GM18499 (cell line): ENCODE results near the gene NXPH3.
"Not testable (repeated sequence)": the region's sequence is repeated elsewhere in the genome, so short reads cannot be mapped to it uniquely, and the experiment has no call there.

Source experiments
- ATAC-seq: cut with Tn5 transposase; IDR thresholded peaks from one replicate; pipeline ENCODE4 v1.9.1; 2021; ENCODE audit warnings: moderate number of reproducible peaks; ENCODE audit not compliant: insufficient read depth, unreplicated experiment

Gene NXPH3

GRCh38 chr17:49553676-49554335 is 21.9 kb upstream of the NXPH3 start:
- no peak for ATAC-seq

GRCh38 chr17:49554694-49555494 is 20.8 kb upstream of the NXPH3 start:
- ATAC-seq, result no peak

GRCh38 chr17:49555495-49556222 is 20.0 kb upstream of the NXPH3 start:
- ATAC-seq, result no peak

- no peak for ATAC-seq
Observed at GRCh38 chr17:49556223-49556943, 19.3 kb upstream of the NXPH3 start.

GRCh38 chr17:49557312-49558024 is 18.2 kb upstream of the NXPH3 start:
- no peak for ATAC-seq

GRCh38 chr17:49564638-49565037 is 11.0 kb upstream of the NXPH3 start:
- ATAC-seq, result no peak

- ATAC-seq, result no peak
Observed at GRCh38 chr17:49565948-49566491, 9.7 kb upstream of the NXPH3 start.

GRCh38 chr17:49566668-49567071 is 9.0 kb upstream of the NXPH3 start:
- ATAC-seq, result no peak

- no peak for ATAC-seq
Observed at GRCh38 chr17:49567104-49567521, 8.6 kb upstream of the NXPH3 start.

- no peak for ATAC-seq
Observed at GRCh38 chr17:49567871-49568694, 7.6 kb upstream of the NXPH3 start.

GRCh38 chr17:49568695-49569047 is 7.0 kb upstream of the NXPH3 start:
- ATAC-seq, result not testable (repeated sequence)

GRCh38 chr17:49570540-49571242 is 5.0 kb upstream of the NXPH3 start:
- no peak for ATAC-seq

GRCh38 chr17:49571283-49571682 is 4.4 kb upstream of the NXPH3 start:
- no peak for ATAC-seq

GRCh38 chr17:49571764-49572163 is 3.9 kb upstream of the NXPH3 start:
- no peak for ATAC-seq

- ATAC-seq, result no peak
Observed at GRCh38 chr17:49572226-49572625, 3.4 kb upstream of the NXPH3 start.

- ATAC-seq, result no peak
Observed at GRCh38 chr17:49572806-49573420, 2.8 kb upstream of the NXPH3 start.

GRCh38 chr17:49573510-49574322 is 2.0 kb upstream of the NXPH3 start:
- no peak for ATAC-seq
